ENCODE data around the gene NEDD4L. TPM values are rescaled to one million over a fixed set of nuclear protein-coding genes. Genes with fewer than 3 reads are reported as not detected.

The NEDD4L gene
- total RNA-seq, 2 experiments from 2014 or later = 3.2 to 3.3 TPM

DNA sequence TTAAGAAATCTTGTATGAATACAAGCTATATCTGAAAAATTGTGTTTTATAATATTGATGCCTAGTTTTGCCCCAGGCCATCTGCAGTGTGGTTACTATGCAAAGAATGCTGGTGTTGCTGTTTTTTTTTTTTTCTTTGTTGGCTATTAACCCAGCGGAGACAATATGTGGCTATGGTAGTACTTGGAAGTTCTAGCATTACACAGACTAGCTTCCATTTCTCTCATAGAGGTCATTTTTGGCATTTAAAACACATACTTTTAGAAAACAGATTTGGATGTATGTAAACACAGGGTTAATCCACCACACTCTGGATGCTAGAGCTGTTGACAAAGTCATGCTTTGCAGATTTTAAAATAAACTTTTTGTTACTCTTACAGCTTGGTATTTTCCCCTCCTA lies 209.8 kb downstream of the NEDD4L start:
- CTCF ChIA-PET (ENCODE audit: unreplicated experiment) = no interaction called here
- BruUV-seq (replicated peaks) = no TSS peak
- DNase-seq (ENCODE audit: low spot score) = no peak
- Histone ChIP-seq H3K4me2 (ENCODE audit: low read length) (no peak overlapping the region), H3K4me3 (ENCODE audit: low read depth, low read length, poor library complexity, severe bottlenecking) (no peak overlapping the region), H3K79me2 (ENCODE audit: insufficient read depth, low read depth, low read length) (no peaks in the 10 kb centered on the region), H3K27ac (ENCODE audit: low read depth, low read length, poor library complexity, severe bottlenecking) (no peak overlapping the region), H3K9me3 (ENCODE audit: low read length) (no peaks in the 10 kb centered on the region), H2AFZ (ENCODE audit: low read length) (no peak overlapping the region), H4K20me1 (ENCODE audit: insufficient read depth, low read length) (no peaks in the 10 kb centered on the region), H3K4me1 (ENCODE audit: insufficient read depth, low read length, poor library complexity, severe bottlenecking) (no peaks in the 10 kb centered on the region), H3K9me2 (ENCODE audit: insufficient read depth, low read length) (no peaks in the 10 kb centered on the region), H3K36me3 (ENCODE audit: insufficient read depth, low read length) (no peaks in the 10 kb centered on the region)
- POLR2A ChIA-PET = interaction anchor here (0.6 kb wide), 1 partner anchor 72 kb away, joined by 5 read pairs; no protein-coding TSS in a partner anchor
- intact Hi-C loops (cut with micrococcal nuclease; ENCODE audit: unreplicated experiment) = no loop called here
- TF ChIP-seq EZH2phosphoT487 (IDR thresholded peaks at IDR 0.05; ENCODE audit: borderline replicate concordance, low read depth, low read length) = no peak
- TF ChIP-seq, protein P1, sequence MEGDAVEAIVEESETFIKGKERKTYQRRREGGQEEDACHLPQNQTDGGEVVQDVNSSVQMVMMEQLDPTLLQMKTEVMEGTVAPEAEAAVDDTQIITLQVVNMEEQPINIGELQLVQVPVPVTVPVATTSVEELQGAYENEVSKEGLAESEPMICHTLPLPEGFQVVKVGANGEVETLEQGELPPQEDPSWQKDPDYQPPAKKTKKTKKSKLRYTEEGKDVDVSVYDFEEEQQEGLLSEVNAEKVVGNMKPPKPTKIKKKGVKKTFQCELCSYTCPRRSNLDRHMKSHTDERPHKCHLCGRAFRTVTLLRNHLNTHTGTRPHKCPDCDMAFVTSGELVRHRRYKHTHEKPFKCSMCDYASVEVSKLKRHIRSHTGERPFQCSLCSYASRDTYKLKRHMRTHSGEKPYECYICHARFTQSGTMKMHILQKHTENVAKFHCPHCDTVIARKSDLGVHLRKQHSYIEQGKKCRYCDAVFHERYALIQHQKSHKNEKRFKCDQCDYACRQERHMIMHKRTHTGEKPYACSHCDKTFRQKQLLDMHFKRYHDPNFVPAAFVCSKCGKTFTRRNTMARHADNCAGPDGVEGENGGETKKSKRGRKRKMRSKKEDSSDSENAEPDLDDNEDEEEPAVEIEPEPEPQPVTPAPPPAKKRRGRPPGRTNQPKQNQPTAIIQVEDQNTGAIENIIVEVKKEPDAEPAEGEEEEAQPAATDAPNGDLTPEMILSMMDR (conservative IDR thresholded peaks at IDR 0.05; ENCODE audit: low read length) = no peak

DNA sequence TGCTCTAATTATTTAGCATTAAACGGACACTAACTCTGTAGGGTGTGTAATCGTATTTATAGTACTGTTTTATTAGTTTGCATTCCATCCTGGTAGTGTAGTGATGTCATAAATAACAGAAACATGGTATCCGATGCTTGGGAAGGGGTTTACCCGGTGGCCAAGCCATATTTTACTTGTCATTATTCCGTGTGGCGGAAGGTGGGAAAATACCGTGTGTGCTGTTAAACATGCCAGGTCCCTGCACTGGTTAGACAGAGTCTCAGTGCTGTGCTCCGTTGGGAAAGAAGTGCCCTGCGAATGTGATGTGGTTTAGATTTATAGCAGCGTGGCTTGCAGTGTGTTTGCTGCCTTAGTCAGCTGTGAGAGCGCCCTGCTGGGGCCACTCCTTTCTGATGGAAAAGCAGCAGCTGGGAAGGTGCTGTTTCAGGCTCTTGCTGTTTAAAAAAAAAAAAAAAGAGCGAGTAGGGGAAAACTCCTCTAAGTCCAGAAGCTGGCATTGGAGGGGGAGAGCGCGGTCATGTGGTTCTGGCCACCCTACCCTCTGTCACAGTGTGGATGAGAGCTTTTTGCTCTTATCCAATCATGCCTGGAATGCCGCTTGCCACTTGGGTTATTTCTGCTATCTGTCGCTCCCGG lies 211.0 kb downstream of the NEDD4L start:
- BruUV-seq (replicated peaks) = no TSS peak
- H3K4me1 ChIP-seq (ENCODE audit: insufficient read depth, low read length, poor library complexity, severe bottlenecking) = no peaks in the 10 kb centered on the region
- no peak for TF ChIP-seq EZH2phosphoT487 (IDR thresholded peaks at IDR 0.05; ENCODE audit: borderline replicate concordance, low read depth, low read length)
- TF ChIP-seq, protein P1 (conservative IDR thresholded peaks at IDR 0.05; ENCODE audit: low read length) = no peak
- CTCF ChIA-PET (ENCODE audit: unreplicated experiment) = no interaction called here
- H2AFZ ChIP-seq (ENCODE audit: low read length) = no peak overlapping the region
- no peaks in the 10 kb centered on the region for H3K9me3 ChIP-seq (ENCODE audit: low read length)
- H3K36me3 ChIP-seq (ENCODE audit: insufficient read depth, low read length) = no peaks in the 10 kb centered on the region
- DNase-seq (ENCODE audit: low spot score) = no peak
- H4K20me1 ChIP-seq (ENCODE audit: insufficient read depth, low read length) = no peaks in the 10 kb centered on the region
- intact Hi-C loops (cut with micrococcal nuclease; ENCODE audit: unreplicated experiment) = no loop called here
- no peak overlapping the region for H3K27ac ChIP-seq (ENCODE audit: low read depth, low read length, poor library complexity, severe bottlenecking)
- no peak overlapping the region for H3K4me2 ChIP-seq (ENCODE audit: low read length)
- no peak overlapping the region for H3K4me3 ChIP-seq (ENCODE audit: low read depth, low read length, poor library complexity, severe bottlenecking)
- POLR2A ChIA-PET = interaction anchor here (0.6 kb wide), 1 partner anchor 10 kb away, joined by 4 read pairs; no protein-coding TSS in a partner anchor
- no peaks in the 10 kb centered on the region for H3K79me2 ChIP-seq (ENCODE audit: insufficient read depth, low read depth, low read length)
- H3K9me2 ChIP-seq (ENCODE audit: insufficient read depth, low read length) = no peaks in the 10 kb centered on the region

DNA sequence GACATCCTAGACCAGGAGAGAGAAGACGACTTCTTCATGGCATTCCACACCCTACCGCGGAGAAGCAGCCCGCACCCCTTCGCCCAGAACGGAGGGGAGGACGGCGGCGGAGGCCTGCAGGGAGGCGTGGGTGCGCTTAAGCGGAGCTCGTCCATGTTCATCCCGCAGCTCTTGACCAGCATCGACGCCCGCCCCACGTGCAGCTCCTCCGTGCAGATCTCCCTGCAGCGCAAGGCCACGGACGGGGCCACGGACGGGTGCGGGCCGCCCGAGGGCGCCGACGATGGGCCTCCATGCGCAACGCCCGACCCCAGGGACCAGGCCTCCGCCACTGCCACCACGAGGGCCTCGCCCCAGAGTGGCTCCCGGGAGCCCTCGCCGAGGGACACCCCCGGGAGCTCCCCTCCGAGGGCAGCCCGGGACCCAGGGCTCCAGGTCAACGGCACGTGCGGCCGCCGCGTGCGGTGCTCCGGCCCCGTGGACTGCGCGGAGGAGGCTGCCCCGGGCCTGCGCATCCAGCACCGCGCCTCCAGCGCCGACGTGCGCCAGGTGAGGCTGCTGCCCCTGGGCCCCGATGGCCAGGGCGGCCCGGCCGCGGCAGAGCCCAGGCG lies 211.8 kb downstream of the NEDD4L start:
- Histone ChIP-seq H3K36me3 (ENCODE audit: insufficient read depth, low read length) (no peaks in the 10 kb centered on the region), H3K4me2 (ENCODE audit: low read length) (no peak overlapping the region), H2AFZ (ENCODE audit: low read length) (no peak overlapping the region), H4K20me1 (ENCODE audit: insufficient read depth, low read length) (no peaks in the 10 kb centered on the region), H3K4me3 (ENCODE audit: low read depth, low read length, poor library complexity, severe bottlenecking) (no peak overlapping the region), H3K9me2 (ENCODE audit: insufficient read depth, low read length) (no peaks in the 10 kb centered on the region), H3K79me2 (ENCODE audit: insufficient read depth, low read depth, low read length) (no peaks in the 10 kb centered on the region), H3K4me1 (ENCODE audit: insufficient read depth, low read length, poor library complexity, severe bottlenecking) (no peaks in the 10 kb centered on the region), H3K9me3 (ENCODE audit: low read length) (no peaks in the 10 kb centered on the region), H3K27ac (ENCODE audit: low read depth, low read length, poor library complexity, severe bottlenecking) (no peak overlapping the region)
- ChIA-PET POLR2A (interaction anchor here (0.6 kb wide), 1 partner anchor 10 kb away, joined by 4 read pairs; no protein-coding TSS in a partner anchor), CTCF (ENCODE audit: unreplicated experiment) (no interaction called here)
- intact Hi-C loops (cut with micrococcal nuclease; ENCODE audit: unreplicated experiment) = no loop called here
- BruUV-seq (replicated peaks) = no TSS peak
- no peak for DNase-seq (ENCODE audit: low spot score)
- no peak for TF ChIP-seq EZH2phosphoT487 (IDR thresholded peaks at IDR 0.05; ENCODE audit: borderline replicate concordance, low read depth, low read length)
- TF ChIP-seq, protein P1 (conservative IDR thresholded peaks at IDR 0.05; ENCODE audit: low read length) = no peak

Data from OCI-LY7 (cell line).